ENCODE measurements around the gene DCP2.

The DCP2 gene

GRCh38 chr5:112967520-112968083, 9.0 kb upstream of the DCP2 start:
- no peak for DNase-seq (ENCODE audit: low read depth)
- H3K4me3 ChIP-seq (replicated peaks; ENCODE audit: low read depth, low read length): no peak overlapping the region
- TF ChIP-seq CTCF (IDR thresholded peaks at IDR 0.05; ENCODE audit: low read length, missing control alignments): no peak

- peak; percentile 38 for DNase-seq (ENCODE audit: low read depth)
- no peak for TF ChIP-seq CTCF (IDR thresholded peaks at IDR 0.05; ENCODE audit: low read length, missing control alignments)
- H3K4me3 ChIP-seq (replicated peaks; ENCODE audit: low read depth, low read length): no peak overlapping the region
These were observed 8.0 kb upstream of the DCP2 start for GRCh38 chr5:112968411-112969106.

- no peak overlapping the region for H3K4me3 ChIP-seq (replicated peaks; ENCODE audit: low read depth, low read length)
- TF ChIP-seq CTCF (IDR thresholded peaks at IDR 0.05; ENCODE audit: low read length, missing control alignments): no peak
- no peak for DNase-seq (ENCODE audit: low read depth)
These were observed 5.3 kb upstream of the DCP2 start for GRCh38 chr5:112971276-112971675.

- no peak overlapping the region for H3K4me3 ChIP-seq (replicated peaks; ENCODE audit: low read depth, low read length)
- no peak for TF ChIP-seq CTCF (IDR thresholded peaks at IDR 0.05; ENCODE audit: low read length, missing control alignments)
- DNase-seq (ENCODE audit: low read depth): no peak
These were observed 3.6 kb upstream of the DCP2 start for GRCh38 chr5:112973036-112973435.

GRCh38 chr5:112973904-112974303, 2.7 kb upstream of the DCP2 start:
- no peak for DNase-seq (ENCODE audit: low read depth)
- no peak for TF ChIP-seq CTCF (IDR thresholded peaks at IDR 0.05; ENCODE audit: low read length, missing control alignments)
- H3K4me3 ChIP-seq (replicated peaks; ENCODE audit: low read depth, low read length): no peak overlapping the region

- DNase-seq (ENCODE audit: low read depth): peak; percentile 76
- H3K4me3 ChIP-seq (replicated peaks; ENCODE audit: low read depth, low read length): no peak overlapping the region
- no peak for TF ChIP-seq CTCF (IDR thresholded peaks at IDR 0.05; ENCODE audit: low read length, missing control alignments)
These were observed 1.7 kb upstream of the DCP2 start for GRCh38 chr5:112974901-112975300.
